HUES48 (cell line): ENCODE results near the gene BAHCC1.

Experiments
- H3K27ac ChIP-seq: one replicate; pipeline ENCODE4 v1.7.0; 2013; ENCODE audit warnings: low read depth, low read length, inconsistent platforms
- H3K27me3 ChIP-seq: 2 replicates; pipeline ENCODE4 v1.6.1; 2013; ENCODE audit warnings: mild to moderate bottlenecking, low read length; ENCODE audit not compliant: control insufficient read depth, insufficient read depth
- H3K36me3 ChIP-seq: 2 replicates; pipeline ENCODE4 v1.6.1; 2013; ENCODE audit warnings: low read length; ENCODE audit not compliant: control insufficient read depth, insufficient read depth
- H3K4me1 ChIP-seq: 2 replicates; pipeline ENCODE4 v1.6.1; 2013; ENCODE audit warnings: mild to moderate bottlenecking, low read length; ENCODE audit not compliant: control insufficient read depth, insufficient read depth
- H3K4me3 ChIP-seq: 2 replicates; pipeline ENCODE4 v1.5.1; 2013; ENCODE audit warnings: mild to moderate bottlenecking, low read depth, low read length
- H3K9ac ChIP-seq: 2 replicates; pipeline ENCODE4 v1.6.1; 2013; ENCODE audit warnings: mild to moderate bottlenecking, low read depth, low read length, moderate library complexity
- H3K9me3 ChIP-seq: 2 replicates; pipeline ENCODE4 v1.6.1; 2013; ENCODE audit warnings: low read length; ENCODE audit not compliant: control insufficient read depth, insufficient read depth

Gene BAHCC1

DNA sequence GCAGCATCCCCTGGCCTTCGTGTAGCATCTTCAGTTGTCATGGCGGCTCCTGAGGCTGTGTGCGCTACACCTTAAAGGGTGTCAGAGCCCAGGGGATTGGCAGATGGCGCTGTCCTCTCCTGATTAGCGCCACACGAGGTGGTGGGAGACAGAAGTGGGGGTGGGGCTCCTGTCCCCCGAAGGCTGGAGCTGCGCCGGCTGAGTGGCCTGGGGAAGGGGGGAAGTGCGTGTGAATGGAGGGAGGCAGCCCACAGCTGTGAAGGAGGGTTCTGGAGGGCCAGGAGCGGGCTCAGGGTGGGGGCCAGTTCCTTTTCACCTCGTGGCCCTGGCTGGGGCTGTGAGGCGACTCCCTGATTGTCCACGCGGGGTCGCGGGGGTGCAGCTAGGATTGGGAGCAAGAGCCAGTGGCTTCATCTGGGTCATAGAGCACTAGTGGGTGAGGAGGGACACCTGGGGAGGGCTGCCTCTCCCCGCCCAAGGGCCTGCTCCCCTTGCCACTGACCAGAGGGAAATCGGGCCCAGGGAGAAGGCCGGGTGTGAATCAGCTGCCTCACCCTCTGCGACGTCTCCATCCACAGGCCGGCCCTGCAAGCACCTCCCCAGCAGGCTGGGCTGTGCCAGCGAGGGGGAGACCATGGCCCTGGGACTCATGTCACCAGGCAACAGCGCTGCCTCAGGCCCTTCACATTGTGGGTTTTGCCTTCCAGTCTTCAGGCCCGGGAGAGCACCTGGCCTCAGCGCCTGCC lies 14.1 kb downstream of the BAHCC1 start:
- Histone ChIP-seq H3K36me3 (no peaks in the 10 kb centered on the region), H3K4me3 (no peak overlapping the region), H3K9me3 (no peaks in the 10 kb centered on the region), H3K4me1 (no peaks in the 10 kb centered on the region), H3K27ac (no peak overlapping the region), H3K9ac (no peak overlapping the region), H3K27me3 (no peaks in the 10 kb centered on the region; the same call in 1 of the 2 replicates)

DNA sequence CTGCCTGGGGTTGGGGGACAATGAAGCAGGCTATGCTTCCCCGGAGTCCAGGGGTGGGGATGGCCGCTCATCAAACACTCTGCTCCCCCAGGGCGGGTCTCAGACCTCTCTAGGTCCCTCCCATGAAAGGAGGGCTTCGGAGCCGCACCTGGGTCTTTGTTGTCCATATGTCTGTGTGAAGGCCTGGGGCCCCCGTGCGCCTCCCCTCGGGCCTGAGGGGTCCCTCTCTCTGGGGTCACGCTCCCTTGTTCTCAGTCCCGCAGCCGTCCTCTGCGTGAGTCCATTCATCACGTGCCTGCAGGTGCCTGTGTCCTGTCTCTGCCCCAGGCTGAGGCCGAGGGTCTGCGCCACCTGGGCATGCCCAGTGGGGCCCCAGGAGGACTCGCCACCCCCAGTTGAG lies 15.6 kb downstream of the BAHCC1 start:
- no peaks in the 10 kb centered on the region for H3K9me3 ChIP-seq
- H3K27me3 ChIP-seq, result no peaks in the 10 kb centered on the region
- no peaks in the 10 kb centered on the region for H3K36me3 ChIP-seq
- no peak overlapping the region for H3K4me3 ChIP-seq
- no peak overlapping the region for H3K27ac ChIP-seq
- no peak overlapping the region for H3K9ac ChIP-seq
- no peaks in the 10 kb centered on the region for H3K4me1 ChIP-seq

DNA sequence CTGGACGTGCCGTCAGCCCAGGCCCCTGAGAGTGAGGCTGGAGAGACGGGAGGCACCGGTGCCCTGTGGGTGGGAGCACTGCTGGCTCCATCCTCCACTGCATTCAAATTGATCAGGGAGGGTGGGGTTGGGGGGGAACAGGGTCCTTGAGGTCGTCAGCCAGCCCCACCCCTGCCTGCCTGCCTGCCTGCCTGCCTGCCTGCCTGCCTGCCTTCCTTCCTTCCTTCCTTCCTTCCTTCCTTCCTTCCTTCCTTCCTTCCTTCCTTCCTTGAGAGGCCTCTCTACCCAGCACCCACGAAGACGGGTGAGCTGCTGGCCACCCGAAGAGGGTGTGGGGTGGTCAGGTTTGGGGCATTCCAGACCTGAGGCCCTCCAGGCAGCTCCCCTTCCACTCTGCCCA lies 16.0 kb downstream of the BAHCC1 start:
- Histone ChIP-seq H3K9ac (no peak overlapping the region), H3K4me3 (no peak overlapping the region), H3K27ac (no peak overlapping the region), H3K9me3 (no peaks in the 10 kb centered on the region), H3K36me3 (no peaks in the 10 kb centered on the region), H3K4me1 (no peaks in the 10 kb centered on the region), H3K27me3 (no peaks in the 10 kb centered on the region)

DNA sequence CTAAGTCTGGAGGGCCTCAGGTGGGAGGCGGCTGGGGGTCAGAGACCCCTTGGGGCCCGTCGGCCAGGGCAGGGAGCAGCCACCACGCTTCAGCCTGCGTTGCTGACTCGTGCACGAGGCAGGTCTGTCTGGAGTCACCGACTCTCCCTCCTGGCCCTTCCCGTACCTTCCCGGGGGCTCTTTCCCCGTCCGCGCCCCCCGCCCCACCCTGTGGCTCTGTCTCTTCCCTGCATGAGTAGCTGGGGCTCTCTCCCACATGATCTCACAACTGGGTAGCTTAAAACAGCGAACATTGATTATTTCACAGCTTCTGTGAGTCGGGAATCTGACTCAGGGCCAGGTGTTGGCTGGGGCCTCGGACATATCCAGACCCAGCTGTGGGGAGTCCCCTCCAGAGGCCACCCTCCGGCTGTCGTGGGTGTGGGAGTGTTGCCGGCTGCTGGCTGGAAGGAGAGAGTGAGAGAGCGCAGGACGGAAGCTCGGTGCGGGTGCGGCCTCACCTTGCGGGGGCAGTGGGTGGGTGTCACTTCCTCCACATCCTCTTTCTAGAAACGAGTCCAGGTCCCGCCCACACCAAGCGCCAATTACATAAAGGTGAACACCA lies 17.3 kb downstream of the BAHCC1 start:
- no peaks in the 10 kb centered on the region for H3K36me3 ChIP-seq
- no peak overlapping the region for H3K27ac ChIP-seq
- H3K4me3 ChIP-seq, result no peak overlapping the region
- no peaks in the 10 kb centered on the region for H3K27me3 ChIP-seq
- no peaks in the 10 kb centered on the region for H3K9me3 ChIP-seq
- H3K4me1 ChIP-seq, result no peaks in the 10 kb centered on the region
- no peak overlapping the region for H3K9ac ChIP-seq

DNA sequence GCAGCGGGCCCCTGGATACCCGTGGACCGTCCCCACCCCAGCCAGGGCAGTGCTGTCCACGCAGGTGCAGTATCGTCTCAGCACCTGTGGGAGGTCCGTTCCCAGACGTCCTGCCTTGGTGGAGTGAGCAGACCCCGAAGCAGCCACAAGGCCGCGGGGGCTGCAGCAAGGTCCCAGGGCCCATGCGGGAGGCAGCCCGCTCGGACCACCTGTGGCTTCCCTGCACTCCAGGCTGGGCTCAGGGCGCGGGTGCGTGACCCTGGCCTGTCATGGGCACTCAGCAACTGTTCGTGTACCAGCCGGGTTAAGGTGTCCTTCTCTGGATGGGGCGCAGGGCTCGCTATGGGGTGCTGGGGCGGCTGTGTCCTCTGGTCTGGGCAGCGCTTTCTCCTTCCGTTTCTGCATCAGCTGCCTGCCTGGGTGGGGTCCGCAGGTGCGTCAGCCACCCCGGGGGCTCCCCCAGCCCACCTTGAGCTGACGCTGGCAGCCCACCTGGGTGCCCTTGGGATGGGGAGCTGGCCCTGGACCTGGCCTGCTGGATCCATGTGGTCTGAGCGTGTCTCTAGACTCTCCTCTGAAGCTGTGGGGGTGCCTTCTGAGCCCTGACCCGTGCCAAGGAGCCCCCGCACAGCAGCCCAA lies 18.4 kb downstream of the BAHCC1 start:
- no peak overlapping the region for H3K4me3 ChIP-seq
- no peaks in the 10 kb centered on the region for H3K36me3 ChIP-seq
- H3K27me3 ChIP-seq, result no peaks in the 10 kb centered on the region
- H3K4me1 ChIP-seq, result no peaks in the 10 kb centered on the region
- no peak overlapping the region for H3K27ac ChIP-seq
- no peak overlapping the region for H3K9ac ChIP-seq
- H3K9me3 ChIP-seq, result no peaks in the 10 kb centered on the region

DNA sequence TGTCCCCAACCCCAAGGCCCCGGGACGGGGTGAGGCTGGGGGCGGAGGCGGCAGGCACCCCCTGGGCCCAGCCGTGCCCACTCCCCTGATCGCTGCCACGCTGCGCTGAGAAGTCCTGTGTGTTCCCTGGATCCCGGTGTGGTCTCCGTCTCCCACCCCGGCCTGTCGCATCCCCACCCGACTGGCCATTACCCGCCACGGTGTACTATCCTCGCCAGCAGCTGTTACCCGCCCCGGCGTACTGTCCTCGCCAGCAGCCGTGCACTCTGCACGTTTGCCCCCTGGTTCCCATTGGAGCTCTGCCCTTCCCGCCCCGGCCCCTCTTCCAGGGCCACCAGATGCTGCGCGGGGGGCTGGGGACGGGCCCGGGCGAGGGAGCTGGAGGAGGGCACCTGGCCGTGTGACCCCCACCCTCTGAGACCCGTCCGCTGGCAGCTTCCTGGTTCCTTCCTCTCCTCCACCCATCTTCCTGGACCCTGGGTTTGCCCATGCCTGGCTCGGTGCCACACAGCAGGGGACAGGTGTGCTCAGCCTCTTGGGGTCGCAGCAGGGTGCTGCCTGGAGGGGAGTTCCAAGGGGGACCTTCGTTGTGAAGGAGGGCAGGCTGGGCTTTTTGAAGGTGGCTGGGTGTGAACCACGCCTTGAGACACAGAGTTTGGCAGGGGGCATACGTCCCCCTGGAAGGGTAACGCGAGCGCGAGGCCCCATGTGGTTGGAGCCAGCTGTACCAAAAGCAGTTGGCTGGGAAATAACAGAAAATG lies 19.7 kb downstream of the BAHCC1 start:
- Histone ChIP-seq H3K36me3 (no peaks in the 10 kb centered on the region), H3K4me1 (no peaks in the 10 kb centered on the region), H3K4me3 (no peak overlapping the region), H3K27me3 (no peaks in the 10 kb centered on the region), H3K9me3 (no peaks in the 10 kb centered on the region), H3K27ac (no peak overlapping the region), H3K9ac (no peak overlapping the region)

DNA sequence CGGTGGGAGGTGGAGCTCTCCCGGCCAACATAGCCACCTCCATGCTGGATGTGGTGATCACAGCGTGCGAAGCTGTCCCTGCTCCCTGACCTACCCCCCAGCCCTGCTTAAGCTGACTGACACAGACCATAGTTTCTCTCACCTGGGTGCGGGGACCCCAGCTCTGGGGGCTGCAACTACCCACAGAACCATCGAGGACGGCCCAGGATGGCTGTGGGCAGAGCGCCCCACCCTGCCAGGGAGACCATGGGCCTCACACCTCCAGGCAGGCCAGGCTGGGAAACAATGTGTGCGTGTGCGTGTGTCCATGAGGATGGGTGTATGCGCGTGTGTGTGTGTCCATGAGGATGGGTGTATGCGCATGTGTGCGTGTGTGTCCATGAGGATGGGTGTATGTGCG lies 20.4 kb downstream of the BAHCC1 start:
- no peaks in the 10 kb centered on the region for H3K27me3 ChIP-seq
- H3K36me3 ChIP-seq, result no peaks in the 10 kb centered on the region
- no peaks in the 10 kb centered on the region for H3K4me1 ChIP-seq
- no peaks in the 10 kb centered on the region for H3K9me3 ChIP-seq
- no peak overlapping the region for H3K27ac ChIP-seq
- H3K9ac ChIP-seq, result no peak overlapping the region
- H3K4me3 ChIP-seq, result no peak overlapping the region

DNA sequence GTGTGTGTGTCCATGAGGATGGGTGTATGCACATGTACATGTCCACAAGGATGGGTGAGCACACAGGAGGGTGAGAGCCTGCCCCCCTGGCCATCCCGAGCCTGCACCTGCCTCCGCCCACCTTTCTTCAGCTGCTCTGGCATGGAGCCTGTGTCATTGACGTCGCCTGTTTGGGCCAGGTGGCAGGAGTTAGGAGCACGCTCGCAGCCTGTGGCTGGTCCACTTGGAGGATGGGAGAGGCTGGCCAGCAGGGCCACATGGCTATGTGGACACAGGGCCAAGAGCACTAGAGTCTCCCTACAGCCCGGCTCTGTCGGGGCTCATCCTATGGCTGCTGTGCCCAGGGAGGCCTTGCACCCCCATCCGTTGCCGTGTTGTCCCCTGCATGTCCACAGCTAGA lies 21.4 kb downstream of the BAHCC1 start:
- H3K4me1 ChIP-seq, result no peaks in the 10 kb centered on the region
- no peak overlapping the region for H3K27ac ChIP-seq
- H3K9me3 ChIP-seq, result no peaks in the 10 kb centered on the region
- no peak overlapping the region for H3K4me3 ChIP-seq
- no peaks in the 10 kb centered on the region for H3K36me3 ChIP-seq
- H3K27me3 ChIP-seq, result no peaks in the 10 kb centered on the region
- no peak overlapping the region for H3K9ac ChIP-seq

DNA sequence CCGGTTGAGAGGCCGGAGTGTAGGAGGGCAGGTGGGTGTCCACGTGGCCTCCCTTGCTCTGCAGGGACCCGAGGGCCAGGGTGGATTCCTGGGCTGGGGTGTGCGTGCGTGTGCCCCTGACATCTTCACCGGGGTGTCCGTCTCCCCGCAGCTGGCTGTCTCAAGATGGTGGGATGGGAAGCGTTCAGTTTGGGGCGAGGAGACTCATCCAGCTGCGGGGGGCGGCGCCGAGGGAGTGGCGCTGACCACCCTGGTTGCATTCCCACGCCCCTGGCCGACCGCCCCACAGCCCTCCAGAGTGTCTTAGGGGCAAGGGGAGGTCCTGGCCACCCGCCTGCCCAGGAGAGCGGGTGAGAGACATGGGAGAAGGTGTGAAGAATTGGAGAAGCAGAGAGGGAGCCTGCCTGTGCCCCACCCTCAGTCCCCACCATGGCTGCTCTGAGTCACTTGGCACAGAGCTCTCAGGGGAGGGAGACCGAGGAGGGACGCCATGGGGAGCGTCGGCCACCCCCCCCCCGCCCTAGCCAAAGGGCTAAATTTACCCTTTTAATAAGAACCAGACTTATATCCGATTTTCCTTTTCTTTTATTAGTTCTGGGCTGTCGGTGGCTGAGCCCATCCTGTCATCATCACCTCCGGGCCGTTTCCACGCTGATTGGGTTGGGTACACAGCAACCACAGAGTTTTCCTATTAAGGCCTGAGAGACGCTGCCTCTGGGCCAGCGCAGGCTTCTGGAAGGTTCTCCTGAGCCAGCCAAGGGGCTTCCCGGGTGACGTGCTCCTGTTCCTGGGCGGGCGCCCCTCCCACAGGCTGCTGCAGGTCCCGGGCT lies 22.0 kb downstream of the BAHCC1 start:
- Histone ChIP-seq H3K9ac (no peak overlapping the region), H3K27me3 (no peaks in the 10 kb centered on the region), H3K36me3 (no peaks in the 10 kb centered on the region), H3K9me3 (no peaks in the 10 kb centered on the region), H3K4me3 (no peak overlapping the region), H3K27ac (no peak overlapping the region), H3K4me1 (no peaks in the 10 kb centered on the region)

DNA sequence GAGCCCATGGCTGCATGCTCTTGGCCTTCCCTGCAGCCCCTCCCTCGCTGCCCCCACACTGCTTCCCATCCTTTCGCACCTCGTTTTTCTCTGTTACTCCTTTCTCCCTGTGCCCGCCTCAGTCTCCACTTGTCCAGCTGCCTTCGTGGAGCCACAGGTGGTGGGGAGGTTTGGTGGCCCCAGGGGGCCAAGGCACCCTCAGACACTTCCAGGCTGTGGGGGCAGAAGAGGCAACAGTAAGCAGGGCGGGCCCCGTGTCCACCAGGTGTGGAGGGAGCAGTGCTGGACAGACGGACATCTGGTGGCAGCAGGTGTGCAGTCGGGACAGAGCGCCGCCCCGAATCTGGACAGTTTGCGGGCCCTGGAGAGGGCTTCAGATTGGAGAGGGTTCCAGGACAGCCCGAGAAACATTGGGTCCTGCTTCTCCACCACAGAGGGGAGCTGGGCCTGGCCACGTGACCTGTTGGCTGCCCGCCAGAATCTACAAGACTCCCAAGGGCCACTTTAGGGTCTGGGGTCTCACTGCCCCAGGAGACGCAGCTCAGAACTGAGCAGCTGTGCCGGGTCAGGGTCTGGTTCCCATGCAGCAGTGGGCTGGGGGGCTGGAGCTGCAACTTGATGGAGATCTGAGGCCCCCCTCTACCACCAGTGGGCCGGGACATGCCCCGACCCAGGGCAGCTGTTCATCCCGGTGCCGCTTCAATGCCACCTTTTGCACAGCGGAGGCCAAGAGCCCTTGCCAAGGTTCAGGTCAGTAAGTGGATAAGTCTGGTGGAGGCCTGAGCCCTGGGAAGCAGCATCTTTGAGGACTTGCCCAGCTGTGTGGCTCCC lies 22.8 kb downstream of the BAHCC1 start:
- Histone ChIP-seq H3K27ac (no peak overlapping the region), H3K4me1 (no peaks in the 10 kb centered on the region), H3K4me3 (no peak overlapping the region), H3K9ac (no peak overlapping the region), H3K36me3 (no peaks in the 10 kb centered on the region), H3K9me3 (no peaks in the 10 kb centered on the region), H3K27me3 (no peaks in the 10 kb centered on the region)
